Measurements from ENCODE around the gene OPN3. TPM values are rescaled to one million over a fixed set of nuclear protein-coding genes. Genes with fewer than 3 reads are reported as not detected.
A peak's percentile ranks its signal among the peaks of the same experiment; 100 is the strongest.

The OPN3 gene
- total and polyA plus RNA-seq, 9 of the 15 experiments (the other 6 are each of a cell fraction or from before 2014, with no cell fraction given) = 4.2 to 34.6 (median 17.0) TPM

GRCh38 chr1:241607497-241607896 lies 32.7 kb downstream of the OPN3 start:
- Histone ChIP-seq H3K36me3 (ENCODE audit: control insufficient read depth, insufficient read depth, low read length) (no peaks in the 10 kb centered on the region; the same call in 2 of the 3 replicates), H3K4me1 (replicated peaks in 1 of 2; ENCODE audit: control insufficient read depth in 2 of 2, insufficient read depth in 2 of 2, low read length in 2 of 2) (peaks cover 7 to 24% of the 10 kb centered on the region in 2 experiments), H3K79me2 (ENCODE audit: control insufficient read depth, insufficient read depth, low read length) (no peaks in the 10 kb centered on the region), H3K9ac (ENCODE audit: insufficient read depth in 1 of 2, low read depth in 2 of 2, low read length in 2 of 2) (no peak overlapping the region), H3K9me1 (ENCODE audit: control insufficient read depth, insufficient read depth, low read length) (no peaks in the 10 kb centered on the region), H3K27me3 (ENCODE audit: control insufficient read depth in 2 of 2, insufficient read depth in 2 of 2, low read length in 2 of 2) (no peaks in the 10 kb centered on the region), H3K4me3 (no peak overlapping the region), H3K4me2 (ENCODE audit: insufficient read depth, low read length) (no peak overlapping the region), H3K9me3 (replicated peaks; ENCODE audit: control insufficient read depth, insufficient read depth, low read depth, low read length) (no peaks in the 10 kb centered on the region), H4K20me1 (replicated peaks; ENCODE audit: control insufficient read depth, insufficient read depth, low read length) (no peaks in the 10 kb centered on the region), H3K27ac (ENCODE audit: extremely low read depth, low read depth, low read length) (no peak overlapping the region), H2AFZ (ENCODE audit: low read depth, low read length) (no peak overlapping the region)
- ATAC-seq (no peak), FAIRE-seq (no peak), DNase-seq (ENCODE audit: extremely low read depth in 1 of 4, low spot score in 3 of 4) (no peak)
- ChIA-PET POLR2A (interaction anchor here (0.6 to 0.7 kb wide), 2 partner anchors 69 to 393 kb away, joined by 3 read pairs; no protein-coding TSS in a partner anchor), CTCF (ENCODE audit: low intra/inter-chr PET ratio) (no interaction called here)
- in situ Hi-C loops (cut with MboI) = loop anchor here (25.0 kb wide), 1 partner anchor 380 kb away; the partner anchor contains the start of gene MAP1LC3C
- intact Hi-C loops (cut with micrococcal nuclease) = no loop called here
- BruUV-seq (replicated peaks) = no TSS peak
- TF ChIP-seq, protein P1, sequence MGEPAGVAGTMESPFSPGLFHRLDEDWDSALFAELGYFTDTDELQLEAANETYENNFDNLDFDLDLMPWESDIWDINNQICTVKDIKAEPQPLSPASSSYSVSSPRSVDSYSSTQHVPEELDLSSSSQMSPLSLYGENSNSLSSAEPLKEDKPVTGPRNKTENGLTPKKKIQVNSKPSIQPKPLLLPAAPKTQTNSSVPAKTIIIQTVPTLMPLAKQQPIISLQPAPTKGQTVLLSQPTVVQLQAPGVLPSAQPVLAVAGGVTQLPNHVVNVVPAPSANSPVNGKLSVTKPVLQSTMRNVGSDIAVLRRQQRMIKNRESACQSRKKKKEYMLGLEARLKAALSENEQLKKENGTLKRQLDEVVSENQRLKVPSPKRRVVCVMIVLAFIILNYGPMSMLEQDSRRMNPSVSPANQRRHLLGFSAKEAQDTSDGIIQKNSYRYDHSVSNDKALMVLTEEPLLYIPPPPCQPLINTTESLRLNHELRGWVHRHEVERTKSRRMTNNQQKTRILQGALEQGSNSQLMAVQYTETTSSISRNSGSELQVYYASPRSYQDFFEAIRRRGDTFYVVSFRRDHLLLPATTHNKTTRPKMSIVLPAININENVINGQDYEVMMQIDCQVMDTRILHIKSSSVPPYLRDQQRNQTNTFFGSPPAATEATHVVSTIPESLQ (CRISPR knock-in tag; IDR thresholded peaks at IDR 0.05) = no peak
- TF ChIP-seq THRB (CRISPR knock-in tag; conservative IDR thresholded peaks at IDR 0.05) (peak; percentile 90), TRIM24 (IDR thresholded peaks at IDR 0.05) (0 out of 4 replicates have a peak, but pooled peaks of 1 of the 2 experiments have one; percentile 15), ZNF316 (IDR thresholded peaks at IDR 0.05) (0 out of 2 replicates have a peak, but pooled peaks have one; percentile 32), MTA1 (IDR thresholded peaks at IDR 0.05; ENCODE audit: borderline replicate concordance) (0 out of 2 replicates have a peak, but pooled peaks have one; percentile 45), ZNF512 (tag; IDR thresholded peaks at IDR 0.05) (peak; percentile 99), RCOR1 (IDR thresholded peaks at IDR 0.05; ENCODE audit: borderline replicate concordance in 1 of 2, low read depth in 2 of 2, low read length in 2 of 2) (no peak), ZC3H8 (IDR thresholded peaks at IDR 0.05) (0 out of 2 replicates have a peak, but pooled peaks have one; percentile 26), ELF4 (CRISPR knock-in tag; IDR thresholded peaks at IDR 0.05) (0 out of 2 replicates have a peak, but pooled peaks have one; percentile 46), RNF2 (IDR thresholded peaks at IDR 0.05) (no peak), PRPF4 (IDR thresholded peaks at IDR 0.05; ENCODE audit: insufficient read depth, low read depth, low read length, poor library complexity, severe bottlenecking) (no peak), ARID1B (IDR thresholded peaks at IDR 0.05) (0 out of 2 replicates have a peak, but pooled peaks have one; percentile 26), OTX1 (CRISPR knock-in tag; IDR thresholded peaks at IDR 0.05) (peak; percentile 70), LARP7 (IDR thresholded peaks at IDR 0.05) (peak; percentile 77)
- TF ChIP-seq, protein P2, sequence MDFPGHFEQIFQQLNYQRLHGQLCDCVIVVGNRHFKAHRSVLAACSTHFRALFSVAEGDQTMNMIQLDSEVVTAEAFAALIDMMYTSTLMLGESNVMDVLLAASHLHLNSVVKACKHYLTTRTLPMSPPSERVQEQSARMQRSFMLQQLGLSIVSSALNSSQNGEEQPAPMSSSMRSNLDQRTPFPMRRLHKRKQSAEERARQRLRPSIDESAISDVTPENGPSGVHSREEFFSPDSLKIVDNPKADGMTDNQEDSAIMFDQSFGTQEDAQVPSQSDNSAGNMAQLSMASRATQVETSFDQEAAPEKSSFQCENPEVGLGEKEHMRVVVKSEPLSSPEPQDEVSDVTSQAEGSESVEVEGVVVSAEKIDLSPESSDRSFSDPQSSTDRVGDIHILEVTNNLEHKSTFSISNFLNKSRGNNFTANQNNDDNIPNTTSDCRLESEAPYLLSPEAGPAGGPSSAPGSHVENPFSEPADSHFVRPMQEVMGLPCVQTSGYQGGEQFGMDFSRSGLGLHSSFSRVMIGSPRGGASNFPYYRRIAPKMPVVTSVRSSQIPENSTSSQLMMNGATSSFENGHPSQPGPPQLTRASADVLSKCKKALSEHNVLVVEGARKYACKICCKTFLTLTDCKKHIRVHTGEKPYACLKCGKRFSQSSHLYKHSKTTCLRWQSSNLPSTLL (IDR thresholded peaks at IDR 0.05) = 0 out of 2 replicates have a peak, but pooled peaks have one; percentile 45
- TF ChIP-seq, protein P3, sequence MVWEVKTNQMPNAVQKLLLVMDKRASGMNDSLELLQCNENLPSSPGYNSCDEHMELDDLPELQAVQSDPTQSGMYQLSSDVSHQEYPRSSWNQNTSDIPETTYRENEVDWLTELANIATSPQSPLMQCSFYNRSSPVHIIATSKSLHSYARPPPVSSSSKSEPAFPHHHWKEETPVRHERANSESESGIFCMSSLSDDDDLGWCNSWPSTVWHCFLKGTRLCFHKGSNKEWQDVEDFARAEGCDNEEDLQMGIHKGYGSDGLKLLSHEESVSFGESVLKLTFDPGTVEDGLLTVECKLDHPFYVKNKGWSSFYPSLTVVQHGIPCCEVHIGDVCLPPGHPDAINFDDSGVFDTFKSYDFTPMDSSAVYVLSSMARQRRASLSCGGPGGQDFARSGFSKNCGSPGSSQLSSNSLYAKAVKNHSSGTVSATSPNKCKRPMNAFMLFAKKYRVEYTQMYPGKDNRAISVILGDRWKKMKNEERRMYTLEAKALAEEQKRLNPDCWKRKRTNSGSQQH (CRISPR knock-in tag; IDR thresholded peaks at IDR 0.05) = peak; percentile 60; the same call in 1 of the 2 replicates
